Left renal cortex interstitium (tissue), 4 donors: ENCODE data around the gene TSPO. TPM values are rescaled to one million over a fixed set of nuclear protein-coding genes. Genes with fewer than 3 reads are reported as not detected.
A peak's percentile ranks its signal among the peaks of the same experiment; 100 is the strongest.
"Not testable (repeated sequence)": the region's sequence is repeated elsewhere in the genome, so short reads cannot be mapped to it uniquely, and the experiment has no call there.

Experiments
- DNase-seq, 4 donors: peaks; one replicate each; pipeline ENCODE4 v3.0.0-alpha.2; 2013; ENCODE audit warnings: low read depth in 4 of 4, low spot score in 2 of 4, missing footprints in 1 of 4
- polyA plus RNA-seq, 4 donors: library from polyadenylated mRNA; unstranded; fragments of 120-200 nt; gene quantifications; one replicate each; pipeline ENCODE4 v1.2.1, GENCODE V29; 2013; ENCODE audit not compliant: insufficient read length in 4 of 4

The TSPO gene
- polyA plus RNA-seq, 4 donors = 19.6 to 43.7 (median 29.7) TPM

- DNase-seq = no peak
These were observed 21.6 kb upstream of the TSPO start for GRCh38 chr22:43129426-43130425.

- DNase-seq = no peak
These were observed 19.4 kb upstream of the TSPO start for GRCh38 chr22:43131773-43132501.

GRCh38 chr22:43133401-43133800 is 18.0 kb upstream of the TSPO start:
- DNase-seq = no peak

- DNase-seq = no peak
These were observed 16.8 kb upstream of the TSPO start for GRCh38 chr22:43134553-43134952.

- DNase-seq = no peak
These were observed 15.8 kb upstream of the TSPO start for GRCh38 chr22:43135565-43135964.

- no peak for DNase-seq
These were observed 15.1 kb upstream of the TSPO start for GRCh38 chr22:43136255-43136654.

GRCh38 chr22:43136801-43137200 is 14.6 kb upstream of the TSPO start:
- DNase-seq = no peak

GRCh38 chr22:43142880-43143562 is 8.3 kb upstream of the TSPO start, which contains the start of gene MCAT:
TSS of gene MCAT (minus strand) at chr22:43143398. CDS start at chr22:43143348, 50 bp downstream.
- DNase-seq = peak; percentile 59 to 75 (median 66)

- no peak for DNase-seq
These were observed 6.4 kb upstream of the TSPO start for GRCh38 chr22:43144949-43145348.

- DNase-seq = not testable (repeated sequence)
These were observed 6.0 kb upstream of the TSPO start for GRCh38 chr22:43145371-43145770.

GRCh38 chr22:43146332-43146731 is 5.0 kb upstream of the TSPO start:
- DNase-seq = not testable (repeated sequence)

GRCh38 chr22:43147821-43148220 is 3.5 kb upstream of the TSPO start:
- no peak for DNase-seq

- DNase-seq = no peak
These were observed 2.8 kb upstream of the TSPO start for GRCh38 chr22:43148581-43148980.

- DNase-seq = no peak
These were observed 590 bp upstream of the TSPO start for GRCh38 chr22:43150731-43151206.

GRCh38 chr22:43152003-43152356 is 621 bp downstream of the TSPO start:
- DNase-seq = no peak

- DNase-seq = no peak
These were observed 1.2 kb downstream of the TSPO start for GRCh38 chr22:43152357-43153071.

GRCh38 chr22:43153899-43154298 is 2.5 kb downstream of the TSPO start:
- DNase-seq = no peak

- no peak for DNase-seq
These were observed 3.7 kb downstream of the TSPO start for GRCh38 chr22:43154887-43155536.

GRCh38 chr22:43155789-43156188 is 4.4 kb downstream of the TSPO start:
- no peak for DNase-seq

GRCh38 chr22:43156413-43156812 is 5.1 kb downstream of the TSPO start:
- DNase-seq = no peak
